ENCODE results near the gene KCNE3. TPM values are rescaled to one million over a fixed set of nuclear protein-coding genes. Genes with fewer than 3 reads are reported as not detected.
A peak's percentile ranks its signal among the peaks of the same experiment; 100 is the strongest.

Gene KCNE3
- total RNA-seq, 4 donors from 2014 or later, result 3.9 to 7.9 (median 5.7) TPM

DNA sequence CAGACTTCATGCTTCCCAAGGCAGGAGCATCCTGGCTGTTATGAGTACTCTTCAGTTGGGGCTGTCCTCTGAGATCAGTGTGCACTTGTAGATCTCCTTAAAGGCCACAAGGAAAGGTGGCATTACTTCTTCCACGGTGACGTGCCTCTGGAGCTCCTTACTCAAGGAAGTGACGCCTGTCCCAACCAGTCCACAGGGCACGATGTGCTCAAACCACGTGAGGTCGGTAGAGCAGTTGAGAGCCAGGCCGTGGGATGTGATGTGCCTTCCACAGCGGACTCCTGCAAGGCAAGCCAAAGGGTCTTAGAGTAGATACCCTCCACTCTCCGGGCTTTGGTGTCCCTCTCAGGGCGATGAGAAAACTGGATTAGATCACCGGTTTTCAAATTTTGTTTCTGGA is 24.7 kb upstream of the KCNE3 start:
- WGBS, 2 donors, result 87 to 95% methylated on average over 11 of the region's 11 CpGs
- H3K4me3 ChIP-seq (replicated peaks in 1 of 3), result no peak overlapping the region
- H3K27me3 ChIP-seq, result no peaks in the 10 kb centered on the region
- no peak overlapping the region for H3K27ac ChIP-seq
- DNase-seq, result no peak
- no peak for TF ChIP-seq POLR2A (IDR thresholded peaks at IDR 0.05)
- TF ChIP-seq, protein P1, sequence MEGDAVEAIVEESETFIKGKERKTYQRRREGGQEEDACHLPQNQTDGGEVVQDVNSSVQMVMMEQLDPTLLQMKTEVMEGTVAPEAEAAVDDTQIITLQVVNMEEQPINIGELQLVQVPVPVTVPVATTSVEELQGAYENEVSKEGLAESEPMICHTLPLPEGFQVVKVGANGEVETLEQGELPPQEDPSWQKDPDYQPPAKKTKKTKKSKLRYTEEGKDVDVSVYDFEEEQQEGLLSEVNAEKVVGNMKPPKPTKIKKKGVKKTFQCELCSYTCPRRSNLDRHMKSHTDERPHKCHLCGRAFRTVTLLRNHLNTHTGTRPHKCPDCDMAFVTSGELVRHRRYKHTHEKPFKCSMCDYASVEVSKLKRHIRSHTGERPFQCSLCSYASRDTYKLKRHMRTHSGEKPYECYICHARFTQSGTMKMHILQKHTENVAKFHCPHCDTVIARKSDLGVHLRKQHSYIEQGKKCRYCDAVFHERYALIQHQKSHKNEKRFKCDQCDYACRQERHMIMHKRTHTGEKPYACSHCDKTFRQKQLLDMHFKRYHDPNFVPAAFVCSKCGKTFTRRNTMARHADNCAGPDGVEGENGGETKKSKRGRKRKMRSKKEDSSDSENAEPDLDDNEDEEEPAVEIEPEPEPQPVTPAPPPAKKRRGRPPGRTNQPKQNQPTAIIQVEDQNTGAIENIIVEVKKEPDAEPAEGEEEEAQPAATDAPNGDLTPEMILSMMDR (IDR thresholded peaks at IDR 0.05), result no peak
- peaks cover 8 to 11% of the 10 kb centered on the region in 2 donors for H3K4me1 ChIP-seq
- H3K9me3 ChIP-seq, result no peaks in the 10 kb centered on the region
- intact Hi-C loops (cut with DNase I), result no loop called here
- H3K36me3 ChIP-seq, result no peaks in the 10 kb centered on the region

DNA sequence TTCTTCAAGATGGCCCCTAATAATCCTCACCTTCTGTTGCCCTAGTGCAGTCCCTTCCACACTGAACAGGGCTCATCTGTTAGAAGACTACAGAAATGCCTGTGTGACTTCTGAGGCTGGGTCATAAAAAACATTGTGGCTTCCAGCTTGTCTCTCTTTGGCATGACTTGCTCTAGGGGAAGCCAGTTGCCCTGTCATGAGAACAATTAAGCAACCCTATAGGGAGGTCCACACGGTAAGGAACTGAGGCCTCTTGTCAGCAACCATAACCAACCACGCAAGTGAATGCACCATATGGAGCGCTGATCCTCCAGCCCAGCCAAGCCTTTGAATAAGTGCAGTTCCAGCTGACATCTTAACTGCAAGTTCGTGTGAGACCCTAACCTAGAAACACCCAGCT is 23.6 kb upstream of the KCNE3 start:
- Histone ChIP-seq H3K27ac (no peak overlapping the region), H3K4me1 (peaks cover 8 to 11% of the 10 kb centered on the region in 2 donors), H3K4me3 (replicated peaks in 1 of 3) (no peak overlapping the region), H3K36me3 (no peaks in the 10 kb centered on the region), H3K27me3 (no peaks in the 10 kb centered on the region), H3K9me3 (no peaks in the 10 kb centered on the region)
- DNase-seq, result no peak
- intact Hi-C loops (cut with DNase I), result no loop called here
- TF ChIP-seq, protein P1 (IDR thresholded peaks at IDR 0.05), result no peak
- TF ChIP-seq POLR2A (IDR thresholded peaks at IDR 0.05), result no peak
- WGBS, 2 donors, result 84 to 96% methylated on average over 4 of the region's 4 CpGs

DNA sequence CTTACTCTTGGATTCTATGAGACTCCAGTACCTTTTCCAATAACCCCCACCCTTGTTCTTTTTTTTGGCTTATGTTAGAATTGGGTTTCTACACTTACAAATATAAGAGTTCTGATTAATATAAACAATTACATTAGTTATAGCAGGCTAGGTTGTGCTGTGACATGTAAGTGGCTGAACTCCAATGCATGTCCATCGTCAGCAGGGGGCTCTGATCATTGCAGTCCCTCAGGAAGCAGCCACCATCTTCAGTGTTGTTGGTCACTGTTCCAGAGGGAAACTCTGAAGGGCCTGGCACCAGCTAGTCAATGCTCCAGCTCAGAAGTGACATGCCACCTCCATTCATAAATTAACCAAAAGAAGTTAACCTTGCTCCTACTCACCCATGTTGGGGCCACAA is 20.5 kb upstream of the KCNE3 start:
- H3K36me3 ChIP-seq, result no peaks in the 10 kb centered on the region
- H3K9me3 ChIP-seq, result no peaks in the 10 kb centered on the region
- H3K27me3 ChIP-seq, result no peaks in the 10 kb centered on the region
- DNase-seq, result peak in 1 of 2 donors; percentile 14
- no peak for TF ChIP-seq POLR2A (IDR thresholded peaks at IDR 0.05)
- TF ChIP-seq, protein P1 (IDR thresholded peaks at IDR 0.05), result no peak
- WGBS, 2 donors, result 75 to 86% methylated on average over 1 of the region's 1 CpG
- intact Hi-C loops (cut with DNase I), result no loop called here
- no peak overlapping the region for H3K4me3 ChIP-seq (replicated peaks in 1 of 3)
- H3K4me1 ChIP-seq, result peaks cover 0 to 6% of the 10 kb centered on the region in 2 donors
- H3K27ac ChIP-seq, result no peak overlapping the region

DNA sequence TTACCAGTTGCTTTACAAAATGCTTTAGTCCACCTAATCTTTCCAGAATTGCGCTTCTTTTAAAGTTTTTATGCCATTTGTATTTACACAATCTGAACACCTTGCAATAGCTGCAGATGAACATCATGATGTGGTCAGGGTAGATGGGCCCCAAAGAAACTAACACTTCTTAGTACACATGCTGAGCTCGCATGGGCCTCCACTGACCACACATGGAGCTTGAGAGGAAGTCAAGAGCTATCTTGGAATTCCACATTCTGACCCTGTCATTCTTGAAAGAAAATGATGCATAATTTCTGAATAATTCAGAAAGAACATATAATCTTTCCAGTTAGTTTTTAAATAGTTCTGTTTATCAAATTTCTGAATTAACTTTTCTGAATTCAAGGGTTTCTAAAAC is 18.5 kb upstream of the KCNE3 start:
- intact Hi-C loops (cut with DNase I), result no loop called here
- no peak overlapping the region for H3K27ac ChIP-seq
- no peak overlapping the region for H3K4me3 ChIP-seq (replicated peaks in 1 of 3)
- H3K4me1 ChIP-seq, result no peaks in the 10 kb centered on the region
- TF ChIP-seq, protein P1 (IDR thresholded peaks at IDR 0.05), result no peak
- no peak for TF ChIP-seq POLR2A (IDR thresholded peaks at IDR 0.05)
- 80 to 87% methylated on average over 2 of the region's 2 CpGs for WGBS, 2 donors
- no peaks in the 10 kb centered on the region for H3K27me3 ChIP-seq
- DNase-seq, result no peak
- no peaks in the 10 kb centered on the region for H3K9me3 ChIP-seq
- H3K36me3 ChIP-seq, result no peaks in the 10 kb centered on the region

DNA sequence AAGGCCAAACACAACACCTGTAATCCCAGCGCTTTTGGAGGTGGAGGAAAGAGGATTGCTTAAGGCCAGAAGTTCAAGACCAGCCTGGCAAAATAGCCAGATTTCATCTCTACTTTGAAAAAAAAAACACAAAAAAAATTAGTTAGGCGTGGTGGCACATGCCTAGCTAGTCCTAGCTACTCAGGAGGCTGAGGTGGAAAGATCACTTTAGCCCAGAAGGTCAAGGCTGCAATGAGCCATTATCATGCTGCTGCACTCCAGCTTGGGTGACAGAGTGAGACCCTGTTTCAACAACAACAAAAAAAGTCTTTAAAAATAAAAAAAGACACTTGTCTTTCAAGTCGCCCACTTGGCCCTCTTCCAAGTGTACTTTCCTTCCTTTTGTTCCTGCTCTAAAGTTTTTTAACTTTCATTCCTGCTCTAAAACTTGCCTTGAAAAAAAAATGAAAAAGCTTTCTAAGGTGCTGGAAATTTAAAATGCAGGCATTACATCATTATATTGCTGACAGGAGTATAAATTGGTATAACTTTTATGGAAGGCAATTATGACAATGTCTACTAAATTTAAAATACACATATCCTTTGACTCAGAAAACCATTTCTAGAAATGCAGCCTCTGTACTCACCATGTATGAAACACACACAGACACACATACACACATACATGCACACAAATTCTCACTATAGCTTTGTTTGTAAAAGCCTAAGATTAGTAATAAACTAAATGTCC is 13.5 kb upstream of the KCNE3 start:
- Histone ChIP-seq H3K27ac (no peak overlapping the region), H3K4me3 (replicated peaks in 1 of 3) (no peak overlapping the region), H3K27me3 (no peaks in the 10 kb centered on the region), H3K36me3 (no peaks in the 10 kb centered on the region), H3K4me1 (no peaks in the 10 kb centered on the region), H3K9me3 (no peaks in the 10 kb centered on the region)
- 46% methylated on average over 3 of the region's 3 CpGs for WGBS, 2 donors
- DNase-seq, result peak in 1 of 2 donors; percentile 12
- TF ChIP-seq POLR2A (IDR thresholded peaks at IDR 0.05), result no peak
- TF ChIP-seq, protein P1 (IDR thresholded peaks at IDR 0.05), result no peak
- intact Hi-C loops (cut with DNase I), result no loop called here

All from thyroid gland (tissue), 4 donors.